OCI-M2 (cell line): ENCODE data around the gene OPN1SW.

ENCODE experiments used
- DNase-seq: peaks from one replicate; lab custom pipeline; 2025; ENCODE audit not compliant: unreplicated experiment; lab: John Stamatoyannopoulos, UW

OPN1SW gene

GRCh38 chr7:128734890-128735289 is 40.7 kb downstream of the OPN1SW start:
- no peak for DNase-seq

- DNase-seq: no peak
These were observed 42.3 kb downstream of the OPN1SW start for GRCh38 chr7:128733278-128733645.

DNA sequence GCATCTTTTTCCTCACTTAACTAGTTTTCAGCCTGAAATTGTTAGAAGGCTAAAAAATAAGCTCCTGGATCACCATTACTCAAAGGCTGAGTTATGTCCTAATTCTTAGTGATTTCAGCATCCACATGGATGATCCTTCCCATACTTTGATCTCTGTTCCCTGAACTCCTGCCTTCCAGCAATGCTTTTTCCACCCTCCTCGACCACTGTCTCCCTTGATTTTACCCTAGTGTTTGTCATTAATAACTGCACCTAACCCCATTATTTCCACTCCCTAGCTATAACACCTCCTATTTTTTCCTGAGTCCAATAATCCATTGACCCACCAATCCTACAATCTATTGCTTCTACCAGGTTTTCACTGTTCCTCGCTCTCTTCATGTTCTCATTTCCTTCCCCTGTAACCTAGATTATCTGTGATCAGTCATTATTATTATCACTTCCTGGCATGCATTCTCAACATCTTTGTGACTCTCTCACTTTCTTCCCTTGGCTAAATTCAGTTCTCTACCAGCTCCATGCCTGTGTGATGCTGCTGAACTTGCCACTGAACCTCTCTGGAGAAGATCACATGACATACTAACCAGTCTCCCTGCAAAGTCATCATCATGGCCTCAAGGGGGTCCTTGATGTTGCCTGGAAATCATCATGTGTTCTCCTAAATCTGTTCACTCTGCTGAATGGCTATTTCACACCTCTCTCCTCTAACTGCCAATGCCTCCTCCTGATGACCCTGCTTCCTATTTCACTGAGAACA is 42.9 kb downstream of the OPN1SW start:
- no peak for DNase-seq

- DNase-seq: no peak
These were observed 44.4 kb downstream of the OPN1SW start for GRCh38 chr7:128731184-128731583.

- no peak for DNase-seq
These were observed 46.1 kb downstream of the OPN1SW start for GRCh38 chr7:128729494-128729893.

DNA sequence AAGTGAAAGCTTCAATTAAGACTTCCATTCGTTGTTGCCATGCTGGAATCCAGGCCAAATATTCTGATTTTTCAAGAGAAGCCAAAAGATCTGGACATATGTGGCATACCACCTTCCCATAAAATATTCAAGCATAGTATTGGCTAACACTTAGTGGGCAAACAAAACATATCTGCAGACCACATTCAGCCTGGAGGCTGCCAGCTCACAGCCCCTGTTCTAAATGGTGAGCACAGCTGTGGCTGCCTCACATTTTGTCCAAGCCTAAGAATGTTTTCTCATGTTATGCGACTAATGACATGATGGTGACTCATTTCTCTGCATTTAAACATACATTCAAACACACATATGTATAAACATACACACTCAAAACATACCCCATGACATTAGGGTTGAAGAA is 47.0 kb downstream of the OPN1SW start:
- no peak for DNase-seq

DNA sequence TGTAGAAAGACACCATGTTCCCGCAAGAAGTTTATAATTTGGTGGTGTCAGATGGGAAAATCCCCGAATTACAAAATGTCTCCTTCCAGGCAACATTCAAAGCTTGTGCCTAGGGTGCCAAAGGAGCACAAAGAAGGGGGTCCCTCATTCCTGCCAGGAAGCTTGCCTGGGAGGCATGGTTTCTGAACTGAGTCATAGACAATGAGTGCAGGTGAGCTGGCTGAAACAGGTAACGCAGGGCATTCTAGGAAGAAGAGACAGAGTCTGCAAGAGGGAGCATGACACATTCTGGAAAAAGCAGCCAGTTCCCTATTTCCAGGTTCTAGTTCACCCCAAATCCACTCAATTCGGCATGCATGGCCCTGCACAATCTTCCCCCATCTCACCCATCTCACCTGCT is 48.4 kb downstream of the OPN1SW start:
- no peak for DNase-seq

GRCh38 chr7:128726737-128727072 is 48.9 kb downstream of the OPN1SW start:
- no peak for DNase-seq

DNA sequence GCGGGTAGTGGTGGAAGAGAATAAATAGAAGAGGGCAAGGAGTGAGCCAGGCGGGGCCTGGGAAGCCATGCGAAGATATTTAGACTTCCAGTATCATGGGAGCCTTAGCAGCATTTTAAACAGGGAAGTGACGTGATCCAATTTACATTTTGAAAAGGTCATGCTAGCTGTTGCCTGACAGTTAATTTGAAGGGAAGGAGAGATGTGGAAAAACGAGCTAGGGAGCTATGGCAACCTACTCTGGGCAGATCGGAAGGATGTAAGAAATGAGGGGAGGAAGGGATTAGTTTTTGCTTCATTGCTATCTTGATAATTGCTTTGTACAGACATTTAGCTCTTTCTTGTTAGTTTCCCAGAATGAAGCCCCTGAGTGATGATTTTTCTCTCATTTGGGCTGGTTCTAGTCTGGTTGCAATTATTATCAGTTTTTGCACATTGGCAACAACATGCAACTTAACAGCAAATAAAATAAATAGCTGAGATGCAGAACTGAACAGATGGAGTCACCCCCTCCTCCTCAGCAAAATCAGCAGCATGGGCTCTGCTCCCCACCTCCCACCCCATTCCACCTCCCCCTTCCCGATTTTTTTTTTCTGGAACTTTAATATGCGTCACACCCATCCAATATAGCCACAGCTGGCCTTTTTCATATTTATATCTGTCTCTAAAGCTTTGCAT is 49.4 kb downstream of the OPN1SW start:
- DNase-seq: no peak

DNA sequence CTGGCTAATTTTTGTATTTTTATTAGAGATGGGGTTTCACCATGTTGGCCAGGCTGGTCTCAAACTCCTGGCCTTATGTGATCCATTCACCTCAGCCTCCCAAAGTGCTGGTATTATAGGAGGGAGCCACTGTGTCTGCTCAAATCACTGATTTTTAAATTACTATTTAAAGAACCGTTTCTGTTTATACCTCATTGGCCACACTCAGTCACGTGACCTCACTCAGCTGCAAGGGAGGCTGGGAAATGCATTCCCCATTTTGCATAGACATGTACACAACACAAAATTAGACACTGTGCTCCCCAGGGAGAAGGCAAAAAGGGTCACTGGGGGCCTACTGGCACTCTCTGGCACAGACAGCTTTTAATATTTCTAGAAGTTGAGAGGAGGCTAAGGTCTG is 50.1 kb downstream of the OPN1SW start:
- no peak for DNase-seq

- DNase-seq: no peak
These were observed 50.9 kb downstream of the OPN1SW start for GRCh38 chr7:128724743-128725142.
